NCI-H146 (cell line): ENCODE data around the gene ACADVL.

ENCODE experiments used
- DNase-seq: peaks from one replicate; lab custom pipeline; 2025; lab: John Stamatoyannopoulos, UW

Gene ACADVL

GRCh38 chr17:7217113-7217987 is 2.4 kb upstream of the ACADVL start:
- peak; percentile 51 for DNase-seq

- no peak for DNase-seq
These were observed 1.6 kb upstream of the ACADVL start for GRCh38 chr17:7218166-7218565.

- no peak for DNase-seq
These were observed 980 bp upstream of the ACADVL start for GRCh38 chr17:7218758-7219157.

- DNase-seq = no peak
These were observed 418 bp upstream of the ACADVL start for GRCh38 chr17:7219229-7219811.

GRCh38 chr17:7220593-7221277 is 997 bp downstream of the ACADVL start:
- DNase-seq = peak; percentile 37

- DNase-seq = no peak
These were observed 1.7 kb downstream of the ACADVL start for GRCh38 chr17:7221278-7222092.

GRCh38 chr17:7222093-7222971 is 2.6 kb downstream of the ACADVL start:
- DNase-seq = no peak

- DNase-seq = no peak
These were observed 3.2 kb downstream of the ACADVL start for GRCh38 chr17:7222972-7223292.

GRCh38 chr17:7223375-7223774 is 3.6 kb downstream of the ACADVL start:
- DNase-seq = no peak

- no peak for DNase-seq
These were observed 4.4 kb downstream of the ACADVL start for GRCh38 chr17:7224110-7224509.

- no peak for DNase-seq
These were observed 4.9 kb downstream of the ACADVL start for GRCh38 chr17:7224661-7225111.

- DNase-seq = no peak
These were observed 6.1 kb downstream of the ACADVL start for GRCh38 chr17:7225711-7226331.

GRCh38 chr17:7226721-7227710 is 7.3 kb downstream of the ACADVL start:
- no peak for DNase-seq

GRCh38 chr17:7228920-7229319 is 9.2 kb downstream of the ACADVL start:
- no peak for DNase-seq

- DNase-seq = no peak
These were observed 9.8 kb downstream of the ACADVL start for GRCh38 chr17:7229504-7229903.

GRCh38 chr17:7232114-7232513 is 12.4 kb downstream of the ACADVL start:
- no peak for DNase-seq

- DNase-seq = no peak
These were observed 14.0 kb downstream of the ACADVL start for GRCh38 chr17:7233701-7234082.

- peak; percentile 93 for DNase-seq
These were observed 14.6 kb downstream of the ACADVL start, which contains the start of gene DVL2 for GRCh38 chr17:7234083-7234951. Gene DVL2 (minus strand): TSS chr17:7234517. CDS start chr17:7234262, 255 bp downstream.
